HepG2 (cell line): ENCODE measurements around the gene CARHSP1. TPM values are rescaled to one million over a fixed set of nuclear protein-coding genes. Genes with fewer than 3 reads are reported as not detected.
A peak's percentile ranks its signal among the peaks of the same experiment; 100 is the strongest.

Source experiments
- DMTF1 ChIP-seq: sonication (generic); formaldehyde crosslinking; IDR thresholded peaks from 2 replicates; pipeline ENCODE4 v1.4.0; 2020; ENCODE audit warnings: mild to moderate bottlenecking, missing genetic modification reagents
- EZH2 ChIP-seq: conservative IDR thresholded peaks from 2 replicates; pipeline ENCODE4 v1.6.1; 2012; ENCODE audit warnings: mild to moderate bottlenecking, low read depth, low read length, moderate library complexity
- NFAT5 ChIP-seq: sonication (generic); formaldehyde crosslinking; IDR thresholded peaks from 2 replicates; pipeline ENCODE4 v1.4.0; 2020; ENCODE audit warnings: missing genetic modification reagents
- NFKB2 ChIP-seq: sonication (generic); formaldehyde crosslinking; IDR thresholded peaks from 2 replicates; pipeline ENCODE4 v1.4.0; 2020; ENCODE audit warnings: missing genetic modification reagents, borderline replicate concordance
- REL ChIP-seq: sonication (generic); formaldehyde crosslinking; conservative IDR thresholded peaks from 2 replicates; pipeline ENCODE4 v1.8.0; 2022; ENCODE audit warnings: mild to moderate bottlenecking, missing genetic modification reagents, moderate library complexity
- SP4 ChIP-seq: sonication (generic); formaldehyde crosslinking; IDR thresholded peaks from 2 replicates; pipeline ENCODE4 v1.8.1; 2023; ENCODE audit warnings: mild to moderate bottlenecking, missing genetic modification reagents
- TGIF2 ChIP-seq: IDR thresholded peaks from 2 replicates; pipeline ENCODE4 v1.6.1; 2016; ENCODE audit warnings: control low read depth, missing compliant biosample characterization
- ZNF354B ChIP-seq: sonication (generic); formaldehyde crosslinking; IDR thresholded peaks from 2 replicates; pipeline ENCODE4 v1.8.0; 2022; ENCODE audit warnings: mild to moderate bottlenecking, missing genetic modification reagents
- ZNF7 ChIP-seq: IDR thresholded peaks from 2 replicates; pipeline ENCODE4 v1.6.1; 2016; ENCODE audit warnings: missing biosample characterization, missing genetic modification reagents
- ZNF781 ChIP-seq: sonication (generic); formaldehyde crosslinking; IDR thresholded peaks from 2 replicates; pipeline ENCODE4 v1.5.1; 2020; ENCODE audit warnings: borderline replicate concordance, mild to moderate bottlenecking, missing genetic modification reagents; ENCODE audit errors: not compliant biosample characterization
- polyA plus RNA-seq, 8 experiments: library from polyadenylated mRNA; depleted of rRNA in 3 of 8; stranded (reverse) in 7 of 8; unstranded in 1 of 8; fragments of >200 nt; fragmentation: Illumina TruSeq in 4 of 8; extraction: Trizol in 4 of 8; gene quantifications; 2 replicates each; pipeline versions ENCODE4 v1.2.1 to v1.2.3, GENCODE V29; 2011 to 2016; ENCODE audit warnings: low read depth in 4 of 8, missing spikeins in 1 of 8, mixed read lengths in 1 of 8; ENCODE audit not compliant: insufficient read depth in 1 of 8
- total RNA-seq, 5 experiments: library from RNA; depleted of rRNA; stranded (reverse); fragments of >200 nt; fragmentation: Illumina TruSeq; extraction: Trizol; gene quantifications; 2 replicates each; pipeline ENCODE4 v1.2.3, GENCODE V29; 2016; ENCODE audit warnings: low read depth in 1 of 5
- TF ChIP-seq, protein P1 (sequence below): sonication (generic); formaldehyde crosslinking; IDR thresholded peaks from 2 replicates; pipeline ENCODE4 v1.4.0; 2020; ENCODE audit warnings: missing genetic modification reagents, mild to moderate bottlenecking, borderline replicate concordance
- TF ChIP-seq, protein P2 (sequence below): sonication (generic); formaldehyde crosslinking; IDR thresholded peaks from 2 replicates; pipeline ENCODE4 v1.4.0; 2020; ENCODE audit warnings: missing genetic modification reagents, borderline replicate concordance

Gene CARHSP1
- total and polyA plus RNA-seq, 2 of the 13 experiments (the other 11 are each of a cell fraction or from before 2014, with no cell fraction given): 173 to 345 TPM

GRCh38 chr16:8885674-8886592 is 17.1 kb upstream of the CARHSP1 start (continued):
- TF ChIP-seq, protein P1, sequence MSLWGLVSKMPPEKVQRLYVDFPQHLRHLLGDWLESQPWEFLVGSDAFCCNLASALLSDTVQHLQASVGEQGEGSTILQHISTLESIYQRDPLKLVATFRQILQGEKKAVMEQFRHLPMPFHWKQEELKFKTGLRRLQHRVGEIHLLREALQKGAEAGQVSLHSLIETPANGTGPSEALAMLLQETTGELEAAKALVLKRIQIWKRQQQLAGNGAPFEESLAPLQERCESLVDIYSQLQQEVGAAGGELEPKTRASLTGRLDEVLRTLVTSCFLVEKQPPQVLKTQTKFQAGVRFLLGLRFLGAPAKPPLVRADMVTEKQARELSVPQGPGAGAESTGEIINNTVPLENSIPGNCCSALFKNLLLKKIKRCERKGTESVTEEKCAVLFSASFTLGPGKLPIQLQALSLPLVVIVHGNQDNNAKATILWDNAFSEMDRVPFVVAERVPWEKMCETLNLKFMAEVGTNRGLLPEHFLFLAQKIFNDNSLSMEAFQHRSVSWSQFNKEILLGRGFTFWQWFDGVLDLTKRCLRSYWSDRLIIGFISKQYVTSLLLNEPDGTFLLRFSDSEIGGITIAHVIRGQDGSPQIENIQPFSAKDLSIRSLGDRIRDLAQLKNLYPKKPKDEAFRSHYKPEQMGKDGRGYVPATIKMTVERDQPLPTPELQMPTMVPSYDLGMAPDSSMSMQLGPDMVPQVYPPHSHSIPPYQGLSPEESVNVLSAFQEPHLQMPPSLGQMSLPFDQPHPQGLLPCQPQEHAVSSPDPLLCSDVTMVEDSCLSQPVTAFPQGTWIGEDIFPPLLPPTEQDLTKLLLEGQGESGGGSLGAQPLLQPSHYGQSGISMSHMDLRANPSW: no peak
- TF ChIP-seq, protein P2, sequence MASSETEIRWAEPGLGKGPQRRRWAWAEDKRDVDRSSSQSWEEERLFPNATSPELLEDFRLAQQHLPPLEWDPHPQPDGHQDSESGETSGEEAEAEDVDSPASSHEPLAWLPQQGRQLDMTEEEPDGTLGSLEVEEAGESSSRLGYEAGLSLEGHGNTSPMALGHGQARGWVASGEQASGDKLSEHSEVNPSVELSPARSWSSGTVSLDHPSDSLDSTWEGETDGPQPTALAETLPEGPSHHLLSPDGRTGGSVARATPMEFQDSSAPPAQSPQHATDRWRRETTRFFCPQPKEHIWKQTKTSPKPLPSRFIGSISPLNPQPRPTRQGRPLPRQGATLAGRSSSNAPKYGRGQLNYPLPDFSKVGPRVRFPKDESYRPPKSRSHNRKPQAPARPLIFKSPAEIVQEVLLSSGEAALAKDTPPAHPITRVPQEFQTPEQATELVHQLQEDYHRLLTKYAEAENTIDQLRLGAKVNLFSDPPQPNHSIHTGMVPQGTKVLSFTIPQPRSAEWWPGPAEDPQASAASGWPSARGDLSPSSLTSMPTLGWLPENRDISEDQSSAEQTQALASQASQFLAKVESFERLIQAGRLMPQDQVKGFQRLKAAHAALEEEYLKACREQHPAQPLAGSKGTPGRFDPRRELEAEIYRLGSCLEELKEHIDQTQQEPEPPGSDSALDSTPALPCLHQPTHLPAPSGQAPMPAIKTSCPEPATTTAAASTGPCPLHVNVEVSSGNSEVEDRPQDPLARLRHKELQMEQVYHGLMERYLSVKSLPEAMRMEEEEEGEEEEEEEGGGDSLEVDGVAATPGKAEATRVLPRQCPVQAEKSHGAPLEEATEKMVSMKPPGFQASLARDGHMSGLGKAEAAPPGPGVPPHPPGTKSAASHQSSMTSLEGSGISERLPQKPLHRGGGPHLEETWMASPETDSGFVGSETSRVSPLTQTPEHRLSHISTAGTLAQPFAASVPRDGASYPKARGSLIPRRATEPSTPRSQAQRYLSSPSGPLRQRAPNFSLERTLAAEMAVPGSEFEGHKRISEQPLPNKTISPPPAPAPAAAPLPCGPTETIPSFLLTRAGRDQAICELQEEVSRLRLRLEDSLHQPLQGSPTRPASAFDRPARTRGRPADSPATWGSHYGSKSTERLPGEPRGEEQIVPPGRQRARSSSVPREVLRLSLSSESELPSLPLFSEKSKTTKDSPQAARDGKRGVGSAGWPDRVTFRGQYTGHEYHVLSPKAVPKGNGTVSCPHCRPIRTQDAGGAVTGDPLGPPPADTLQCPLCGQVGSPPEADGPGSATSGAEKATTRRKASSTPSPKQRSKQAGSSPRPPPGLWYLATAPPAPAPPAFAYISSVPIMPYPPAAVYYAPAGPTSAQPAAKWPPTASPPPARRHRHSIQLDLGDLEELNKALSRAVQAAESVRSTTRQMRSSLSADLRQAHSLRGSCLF (CRISPR knock-in tag): no peak
- TF ChIP-seq DMTF1 (CRISPR knock-in tag) (no peak), NFKB2 (CRISPR knock-in tag) (no peak; the same call in 1 of the 2 replicates), EZH2 (no peak), NFAT5 (CRISPR knock-in tag) (peak; percentile 52; the same call in 1 of the 2 replicates), ZNF781 (no peak), REL (no peak), ZNF354B (0 out of 2 replicates have a peak, but pooled peaks have one; percentile 30), SP4 (no peak), ZNF7 (no peak), TGIF2 (no peak)
